ENCODE measurements around the gene PPP6R2.
"Not testable (repeated sequence)": the region's sequence is repeated elsewhere in the genome, so short reads cannot be mapped to it uniquely, and the experiment has no call there.

- TF ChIP-seq CTCF, POLR2A (IDR thresholded peaks at IDR 0.05): not testable (repeated sequence)
Measured at GRCh38 chr22:50397371-50398060, 54.4 kb downstream of the PPP6R2 start.
